Activated T-cell treated with anti-CD3 and anti-CD28 coated beads, Interleukin-2, amount 50 U/mL, for 72 hours (primary cell): ENCODE results near the gene ADAMTS8. TPM values are rescaled to one million over a fixed set of nuclear protein-coding genes. Genes with fewer than 3 reads are reported as not detected.

Source experiments
- ATAC-seq, 2 donors: fragments of 150-1000 bp; cut with Tn5 transposase; replicated peaks in 1 of 2; 2 replicates each; pipeline ENCODE4 v1.10.0; 2021; ENCODE audit warnings: moderate library complexity in 2 of 2, mild to moderate bottlenecking in 1 of 2
- DNase-seq, 2 donors: peaks; one replicate each; pipeline ENCODE4 v3.0.0; 2021 to 2022; ENCODE audit warnings: mixed read lengths in 1 of 2
- H3K27ac Mint-ChIP-seq: one replicate; pipeline ENCODE4 v1.8.0; 2022; ENCODE audit warnings: mild to moderate bottlenecking, moderate library complexity, mixed read lengths
- H3K27me3 Mint-ChIP-seq: one replicate; pipeline ENCODE4 v1.8.0; 2022; ENCODE audit warnings: low read depth, mixed read lengths
- H3K36me3 Mint-ChIP-seq, 2 donors: one replicate each; pipeline ENCODE4 v1.8.0; 2022; ENCODE audit warnings: mixed read lengths in 2 of 2, mild to moderate bottlenecking in 1 of 2; ENCODE audit not compliant: insufficient read depth in 2 of 2
- H3K4me1 Mint-ChIP-seq: one replicate; pipeline ENCODE4 v1.8.0; 2022; ENCODE audit warnings: low read depth, mixed read lengths
- H3K4me3 Mint-ChIP-seq, 2 donors: one replicate each; pipeline ENCODE4 v1.8.0; 2022; ENCODE audit warnings: mild to moderate bottlenecking in 2 of 2, mixed read lengths in 2 of 2, moderate library complexity in 2 of 2
- H3K9me3 Mint-ChIP-seq, 2 donors: one replicate each; pipeline ENCODE4 v1.8.0; 2022; ENCODE audit warnings: mixed read lengths in 2 of 2
- total RNA-seq, 2 donors: library from RNA; stranded (reverse); gene quantifications; one replicate each; pipeline ENCODE4 v1.2.3, GENCODE V29; 2022

The ADAMTS8 gene
- total RNA-seq, 2 donors from 2014 or later, result not detected

GRCh38 chr11:130454491-130455252 is 26.3 kb upstream of the ADAMTS8 start:
- H3K27me3 Mint-ChIP-seq, result peaks cover 12% of the 10 kb centered on the region
- H3K9me3 Mint-ChIP-seq, result no peaks in the 10 kb centered on the region
- H3K4me1 Mint-ChIP-seq, result no peaks in the 10 kb centered on the region
- DNase-seq (no peak), ATAC-seq (no peak)
- no peak overlapping the region for H3K27ac Mint-ChIP-seq
- H3K4me3 Mint-ChIP-seq, result no peak overlapping the region
- no peaks in the 10 kb centered on the region for H3K36me3 Mint-ChIP-seq

- no peak overlapping the region for H3K4me3 Mint-ChIP-seq
- no peaks in the 10 kb centered on the region for H3K36me3 Mint-ChIP-seq
- peaks cover 16% of the 10 kb centered on the region for H3K27me3 Mint-ChIP-seq
- peaks cover 3% of the 10 kb centered on the region for H3K4me1 Mint-ChIP-seq
- H3K27ac Mint-ChIP-seq, result no peak overlapping the region
- ATAC-seq (no peak), DNase-seq (no peak)
- no peaks in the 10 kb centered on the region for H3K9me3 Mint-ChIP-seq
Measured at GRCh38 chr11:130452940-130453339, 24.5 kb upstream of the ADAMTS8 start.

GRCh38 chr11:130452176-130452575 is 23.8 kb upstream of the ADAMTS8 start:
- Mint-ChIP-seq H3K4me1 (peaks cover 4% of the 10 kb centered on the region), H3K9me3 (no peaks in the 10 kb centered on the region), H3K27me3 (peaks cover 20% of the 10 kb centered on the region), H3K4me3 (no peak overlapping the region), H3K27ac (no peak overlapping the region), H3K36me3 (no peaks in the 10 kb centered on the region)
- no peak for DNase-seq
- ATAC-seq, result no peak

GRCh38 chr11:130451231-130452019 is 23.0 kb upstream of the ADAMTS8 start:
- no peak overlapping the region for H3K27ac Mint-ChIP-seq
- no peak overlapping the region for H3K4me3 Mint-ChIP-seq
- H3K4me1 Mint-ChIP-seq, result peaks cover 4% of the 10 kb centered on the region
- ATAC-seq, result no peak
- no peaks in the 10 kb centered on the region for H3K36me3 Mint-ChIP-seq
- no peak for DNase-seq
- no peaks in the 10 kb centered on the region for H3K9me3 Mint-ChIP-seq
- peaks cover 27% of the 10 kb centered on the region for H3K27me3 Mint-ChIP-seq

GRCh38 chr11:130449996-130450769 is 21.8 kb upstream of the ADAMTS8 start:
- H3K27ac Mint-ChIP-seq, result no peak overlapping the region
- peaks cover 33% of the 10 kb centered on the region for H3K27me3 Mint-ChIP-seq
- peak overlapping the region; percentile 37 to 59 for H3K4me3 Mint-ChIP-seq
- H3K36me3 Mint-ChIP-seq, result no peaks in the 10 kb centered on the region
- H3K4me1 Mint-ChIP-seq, result peaks cover 4% of the 10 kb centered on the region
- DNase-seq (no peak), ATAC-seq (no peak)
- H3K9me3 Mint-ChIP-seq, result no peaks in the 10 kb centered on the region

GRCh38 chr11:130449310-130449990 is 21.0 kb upstream of the ADAMTS8 start:
- H3K27ac Mint-ChIP-seq, result no peak overlapping the region
- H3K9me3 Mint-ChIP-seq, result no peaks in the 10 kb centered on the region
- peaks cover 33% of the 10 kb centered on the region for H3K27me3 Mint-ChIP-seq
- H3K4me1 Mint-ChIP-seq, result peaks cover 4% of the 10 kb centered on the region
- no peaks in the 10 kb centered on the region for H3K36me3 Mint-ChIP-seq
- H3K4me3 Mint-ChIP-seq, result peak overlapping the region; percentile 64 to 70
- DNase-seq (no peak), ATAC-seq (no peak)

- no peaks in the 10 kb centered on the region for H3K9me3 Mint-ChIP-seq
- peak; percentile 82 to 86 for ATAC-seq
- no peaks in the 10 kb centered on the region for H3K36me3 Mint-ChIP-seq
- peak; percentile 45 to 65 for DNase-seq
- peak within 1 kb of the TSS; percentile 70 for H3K4me3 Mint-ChIP-seq
- no peak within 1 kb of the TSS for H3K27ac Mint-ChIP-seq
- peaks cover 4% of the 10 kb centered on the region for H3K4me1 Mint-ChIP-seq
- H3K27me3 Mint-ChIP-seq, result peaks cover 28% of the 10 kb centered on the region
Measured at GRCh38 chr11:130448416-130449309, 20.3 kb upstream of the ADAMTS8 start, which contains the start of gene ADAMTS15. Gene ADAMTS15, plus strand, starts transcription at chr11:130448645. Its CDS starts 329 bp downstream, at chr11:130448974.

GRCh38 chr11:130448039-130448415 is 19.6 kb upstream of the ADAMTS8 start:
- H3K9me3 Mint-ChIP-seq, result no peaks in the 10 kb centered on the region
- H3K4me1 Mint-ChIP-seq, result peaks cover 4% of the 10 kb centered on the region
- no peak for DNase-seq
- H3K27me3 Mint-ChIP-seq, result peaks cover 28% of the 10 kb centered on the region
- H3K27ac Mint-ChIP-seq, result no peak overlapping the region
- no peaks in the 10 kb centered on the region for H3K36me3 Mint-ChIP-seq
- no peak for ATAC-seq
- H3K4me3 Mint-ChIP-seq, result peak overlapping the region; percentile 70

- no peaks in the 10 kb centered on the region for H3K9me3 Mint-ChIP-seq
- no peaks in the 10 kb centered on the region for H3K36me3 Mint-ChIP-seq
- H3K4me1 Mint-ChIP-seq, result peaks cover 4% of the 10 kb centered on the region
- H3K4me3 Mint-ChIP-seq, result no peak overlapping the region
- H3K27ac Mint-ChIP-seq, result no peak overlapping the region
- ATAC-seq (no peak), DNase-seq (no peak)
- peaks cover 28% of the 10 kb centered on the region for H3K27me3 Mint-ChIP-seq
Measured at GRCh38 chr11:130445788-130446187, 17.4 kb upstream of the ADAMTS8 start.

GRCh38 chr11:130442737-130443136 is 14.3 kb upstream of the ADAMTS8 start:
- H3K4me3 Mint-ChIP-seq, result no peak overlapping the region
- peaks cover 13% of the 10 kb centered on the region for H3K4me1 Mint-ChIP-seq
- DNase-seq (no peak), ATAC-seq (no peak)
- no peaks in the 10 kb centered on the region for H3K9me3 Mint-ChIP-seq
- peaks cover 15% of the 10 kb centered on the region for H3K27me3 Mint-ChIP-seq
- no peaks in the 10 kb centered on the region for H3K36me3 Mint-ChIP-seq
- H3K27ac Mint-ChIP-seq, result no peak overlapping the region

- DNase-seq (no peak), ATAC-seq (no peak)
- no peak overlapping the region for H3K27ac Mint-ChIP-seq
- H3K36me3 Mint-ChIP-seq, result no peaks in the 10 kb centered on the region
- no peak overlapping the region for H3K4me3 Mint-ChIP-seq
- peaks cover 16% of the 10 kb centered on the region for H3K27me3 Mint-ChIP-seq
- no peaks in the 10 kb centered on the region for H3K9me3 Mint-ChIP-seq
- H3K4me1 Mint-ChIP-seq, result peaks cover 13% of the 10 kb centered on the region
Measured at GRCh38 chr11:130441719-130442118, 13.3 kb upstream of the ADAMTS8 start.

GRCh38 chr11:130439876-130440275 is 11.5 kb upstream of the ADAMTS8 start:
- no peak overlapping the region for H3K27ac Mint-ChIP-seq
- no peaks in the 10 kb centered on the region for H3K36me3 Mint-ChIP-seq
- H3K4me3 Mint-ChIP-seq, result no peak overlapping the region
- peaks cover 13% of the 10 kb centered on the region for H3K4me1 Mint-ChIP-seq
- H3K27me3 Mint-ChIP-seq, result peaks cover 13% of the 10 kb centered on the region
- no peaks in the 10 kb centered on the region for H3K9me3 Mint-ChIP-seq
- DNase-seq (no peak), ATAC-seq (no peak)
